ENCODE measurements around the gene ZFPL1.

- TF ChIP-seq MAX (IDR thresholded peaks at IDR 0.05; ENCODE audit: low read depth, low read length) (no peak), POLR2A (IDR thresholded peaks at IDR 0.05; ENCODE audit: extremely low read depth, insufficient read length) (no peak), CTCF (IDR thresholded peaks at IDR 0.05; ENCODE audit: low read depth, low read length) (no peak), MYC (IDR thresholded peaks at IDR 0.05; ENCODE audit: low read depth, low read length) (no peak)
Observed at GRCh38 chr11:65043881-65044501, 40.0 kb upstream of the ZFPL1 start.
